ENCODE data around the gene ACSF2. TPM values are rescaled to one million over a fixed set of nuclear protein-coding genes. Genes with fewer than 3 reads are reported as not detected.
"Not testable (repeated sequence)": the region's sequence is repeated elsewhere in the genome, so short reads cannot be mapped to it uniquely, and the experiment has no call there.

ACSF2 gene
- total RNA-seq, 1 experiment from 2014 or later: 63.5 TPM

GRCh38 chr17:50472286-50472685, 46.3 kb downstream of the ACSF2 start:
- Histone ChIP-seq H3K9me2 (replicated peaks; ENCODE audit: insufficient read depth, low read length) (no peaks in the 10 kb centered on the region), H3K36me3 (ENCODE audit: insufficient read depth, low read length) (peaks cover 3% of the 10 kb centered on the region; the same call in 1 of the 2 replicates), H3K79me2 (ENCODE audit: low read length) (no peaks in the 10 kb centered on the region), H3K9ac (ENCODE audit: low read length) (no peak overlapping the region), H3K27ac (ENCODE audit: low read length) (no peak overlapping the region), H3K4me3 (ENCODE audit: low read length) (no peak overlapping the region), H3K4me2 (ENCODE audit: low read depth, low read length, poor library complexity, severe bottlenecking) (no peak overlapping the region), H3K4me1 (ENCODE audit: low read length) (no peaks in the 10 kb centered on the region), H3K9me3 (ENCODE audit: low read length) (no peaks in the 10 kb centered on the region), H4K20me1 (ENCODE audit: insufficient read depth, low read depth, low read length) (no peaks in the 10 kb centered on the region), H3K27me3 (ENCODE audit: low read length) (no peaks in the 10 kb centered on the region), H2AFZ (ENCODE audit: low read length) (no peak overlapping the region)
- DNase-seq: no peak

- not testable (repeated sequence) for H3K9me2 ChIP-seq (replicated peaks; ENCODE audit: insufficient read depth, low read length); H3K4me3 ChIP-seq (ENCODE audit: low read length); H4K20me1 ChIP-seq (ENCODE audit: insufficient read depth, low read depth, low read length); H2AFZ ChIP-seq (ENCODE audit: low read length); H3K27me3 ChIP-seq (ENCODE audit: low read length); H3K27ac ChIP-seq (ENCODE audit: low read length); DNase-seq; H3K4me2 ChIP-seq (ENCODE audit: low read depth, low read length, poor library complexity, severe bottlenecking); H3K36me3 ChIP-seq (ENCODE audit: insufficient read depth, low read length); H3K79me2 ChIP-seq (ENCODE audit: low read length); H3K9ac ChIP-seq (ENCODE audit: low read length); H3K4me1 ChIP-seq (ENCODE audit: low read length); H3K9me3 ChIP-seq (ENCODE audit: low read length)
Observed at GRCh38 chr17:50472761-50473161, 46.7 kb downstream of the ACSF2 start.

- no peaks in the 10 kb centered on the region; the same call in 1 of the 2 replicates for H3K79me2 ChIP-seq (ENCODE audit: low read length)
- no peaks in the 10 kb centered on the region for H4K20me1 ChIP-seq (ENCODE audit: insufficient read depth, low read depth, low read length)
- no peak overlapping the region for H3K4me3 ChIP-seq (ENCODE audit: low read length)
- H3K27me3 ChIP-seq (ENCODE audit: low read length): no peaks in the 10 kb centered on the region
- peaks cover 3% of the 10 kb centered on the region; the same call in 1 of the 2 replicates for H3K36me3 ChIP-seq (ENCODE audit: insufficient read depth, low read length)
- H3K4me1 ChIP-seq (ENCODE audit: low read length): peaks cover 11% of the 10 kb centered on the region
- no peak for DNase-seq
- no peaks in the 10 kb centered on the region for H3K9me3 ChIP-seq (ENCODE audit: low read length)
- H3K9me2 ChIP-seq (replicated peaks; ENCODE audit: insufficient read depth, low read length): no peaks in the 10 kb centered on the region
- H3K27ac ChIP-seq (ENCODE audit: low read length): no peak overlapping the region
- H3K9ac ChIP-seq (ENCODE audit: low read length): no peak overlapping the region
- no peak overlapping the region for H2AFZ ChIP-seq (ENCODE audit: low read length)
- no peak overlapping the region for H3K4me2 ChIP-seq (ENCODE audit: low read depth, low read length, poor library complexity, severe bottlenecking)
Observed at GRCh38 chr17:50473901-50474300, 47.9 kb downstream of the ACSF2 start.

GRCh38 chr17:50474523-50474922, 48.5 kb downstream of the ACSF2 start:
- H3K9me2 ChIP-seq (replicated peaks; ENCODE audit: insufficient read depth, low read length): no peaks in the 10 kb centered on the region
- peaks cover 15% of the 10 kb centered on the region for H3K4me1 ChIP-seq (ENCODE audit: low read length)
- no peak overlapping the region for H3K4me2 ChIP-seq (ENCODE audit: low read depth, low read length, poor library complexity, severe bottlenecking)
- peaks cover 4% of the 10 kb centered on the region for H3K79me2 ChIP-seq (ENCODE audit: low read length)
- no peak overlapping the region for H3K27ac ChIP-seq (ENCODE audit: low read length)
- peaks cover 3% of the 10 kb centered on the region; the same call in 1 of the 2 replicates for H3K36me3 ChIP-seq (ENCODE audit: insufficient read depth, low read length)
- no peaks in the 10 kb centered on the region for H3K9me3 ChIP-seq (ENCODE audit: low read length)
- H3K9ac ChIP-seq (ENCODE audit: low read length): no peak overlapping the region
- no peak for DNase-seq
- H3K27me3 ChIP-seq (ENCODE audit: low read length): no peaks in the 10 kb centered on the region
- no peaks in the 10 kb centered on the region for H4K20me1 ChIP-seq (ENCODE audit: insufficient read depth, low read depth, low read length)
- H3K4me3 ChIP-seq (ENCODE audit: low read length): no peak overlapping the region
- no peak overlapping the region for H2AFZ ChIP-seq (ENCODE audit: low read length)

GRCh38 chr17:50475362-50475761, 49.3 kb downstream of the ACSF2 start:
- H3K36me3 ChIP-seq (ENCODE audit: insufficient read depth, low read length): peaks cover 3% of the 10 kb centered on the region; the same call in 1 of the 2 replicates
- H3K9me3 ChIP-seq (ENCODE audit: low read length): no peaks in the 10 kb centered on the region
- no peak overlapping the region for H3K27ac ChIP-seq (ENCODE audit: low read length)
- no peak for DNase-seq
- H3K4me3 ChIP-seq (ENCODE audit: low read length): no peak overlapping the region
- H3K4me2 ChIP-seq (ENCODE audit: low read depth, low read length, poor library complexity, severe bottlenecking): no peak overlapping the region
- H3K9ac ChIP-seq (ENCODE audit: low read length): no peak overlapping the region
- peaks cover 23% of the 10 kb centered on the region for H3K4me1 ChIP-seq (ENCODE audit: low read length)
- H2AFZ ChIP-seq (ENCODE audit: low read length): no peak overlapping the region
- no peaks in the 10 kb centered on the region for H3K27me3 ChIP-seq (ENCODE audit: low read length)
- no peaks in the 10 kb centered on the region for H4K20me1 ChIP-seq (ENCODE audit: insufficient read depth, low read depth, low read length)
- H3K79me2 ChIP-seq (ENCODE audit: low read length): peaks cover 12% of the 10 kb centered on the region
- no peaks in the 10 kb centered on the region for H3K9me2 ChIP-seq (replicated peaks; ENCODE audit: insufficient read depth, low read length)

- H3K27me3 ChIP-seq (ENCODE audit: low read length); DNase-seq; H3K9ac ChIP-seq (ENCODE audit: low read length); H4K20me1 ChIP-seq (ENCODE audit: insufficient read depth, low read depth, low read length); H2AFZ ChIP-seq (ENCODE audit: low read length); H3K4me3 ChIP-seq (ENCODE audit: low read length); H3K9me2 ChIP-seq (replicated peaks; ENCODE audit: insufficient read depth, low read length); H3K36me3 ChIP-seq (ENCODE audit: insufficient read depth, low read length); H3K27ac ChIP-seq (ENCODE audit: low read length); H3K4me2 ChIP-seq (ENCODE audit: low read depth, low read length, poor library complexity, severe bottlenecking); H3K9me3 ChIP-seq (ENCODE audit: low read length): not testable (repeated sequence)
- peaks cover 28% of the 10 kb centered on the region for H3K4me1 ChIP-seq (ENCODE audit: low read length)
- peaks cover 16% of the 10 kb centered on the region for H3K79me2 ChIP-seq (ENCODE audit: low read length)
Observed at GRCh38 chr17:50475775-50476544, 49.9 kb downstream of the ACSF2 start.

- Histone ChIP-seq H3K4me1 (ENCODE audit: low read length) (peaks cover 33% of the 10 kb centered on the region), H3K27me3 (ENCODE audit: low read length) (no peaks in the 10 kb centered on the region)
Observed at GRCh38 chr17:50476545-50477315, 50.7 kb downstream of the ACSF2 start.

GRCh38 chr17:50477976-50478375, 52.0 kb downstream of the ACSF2 start:
- Histone ChIP-seq H3K36me3 (ENCODE audit: insufficient read depth, low read length) (peaks cover 6% of the 10 kb centered on the region; the same call in 1 of the 2 replicates), H4K20me1 (ENCODE audit: insufficient read depth, low read depth, low read length) (no peaks in the 10 kb centered on the region), H3K4me1 (ENCODE audit: low read length) (peaks cover 40% of the 10 kb centered on the region), H3K9me2 (replicated peaks; ENCODE audit: insufficient read depth, low read length) (no peaks in the 10 kb centered on the region), H2AFZ (ENCODE audit: low read length) (peak overlapping the region; percentile 78), H3K4me2 (ENCODE audit: low read depth, low read length, poor library complexity, severe bottlenecking) (peak overlapping the region; percentile 87), H3K9me3 (ENCODE audit: low read length) (no peaks in the 10 kb centered on the region), H3K9ac (ENCODE audit: low read length) (peak overlapping the region; percentile 83), H3K79me2 (ENCODE audit: low read length) (peaks cover 20% of the 10 kb centered on the region), H3K27ac (ENCODE audit: low read length) (peak overlapping the region; percentile 65), H3K4me3 (ENCODE audit: low read length) (peak overlapping the region; percentile 84), H3K27me3 (ENCODE audit: low read length) (no peaks in the 10 kb centered on the region)
- DNase-seq: peak; percentile 58

More at GRCh38 chr17:50476545-50477315, 50.7 kb downstream of the ACSF2 start:
- H3K4me2 ChIP-seq (ENCODE audit: low read depth, low read length, poor library complexity, severe bottlenecking): no peak overlapping the region
- no peak for DNase-seq
- no peak overlapping the region for H2AFZ ChIP-seq (ENCODE audit: low read length)
- H3K27ac ChIP-seq (ENCODE audit: low read length): no peak overlapping the region
- H3K79me2 ChIP-seq (ENCODE audit: low read length): peaks cover 16% of the 10 kb centered on the region
- H3K9me3 ChIP-seq (ENCODE audit: low read length): no peaks in the 10 kb centered on the region
- H3K36me3 ChIP-seq (ENCODE audit: insufficient read depth, low read length): peaks cover 3% of the 10 kb centered on the region; the same call in 1 of the 2 replicates
- no peak overlapping the region for H3K9ac ChIP-seq (ENCODE audit: low read length)
- H4K20me1 ChIP-seq (ENCODE audit: insufficient read depth, low read depth, low read length): no peaks in the 10 kb centered on the region
- H3K4me3 ChIP-seq (ENCODE audit: low read length): no peak overlapping the region
- no peaks in the 10 kb centered on the region for H3K9me2 ChIP-seq (replicated peaks; ENCODE audit: insufficient read depth, low read length)

All from Karpas-422 (cell line).